Prostate gland (tissue), 2 donors: ENCODE data around the gene XDH.

Experiments used
- CTCF ChIP-seq, 4 experiments: fragments of 200-600 bp in 2 of 4; fragments of 450-650 bp in 2 of 4; sonication (generic) in 2 of 4; IDR thresholded peaks; 1 replicate in 3 of 4; 2 replicates in 1 of 4; pipeline ENCODE4 v1.5.1; 2016 to 2019; ENCODE audit warnings: antibody characterized with exemption in 4 of 4, mild to moderate bottlenecking in 2 of 4, moderate library complexity in 2 of 4
- POLR2A ChIP-seq: fragments of 450-650 bp; IDR thresholded peaks from one replicate; pipeline ENCODE4 v1.6.1; 2016; ENCODE audit warnings: antibody characterized with exemption, mild to moderate bottlenecking
- POLR2AphosphoS5 ChIP-seq: sonication (generic); formaldehyde crosslinking; IDR thresholded peaks from one replicate; pipeline ENCODE4 v1.6.1; 2017; ENCODE audit warnings: antibody characterized with exemption

DNA sequence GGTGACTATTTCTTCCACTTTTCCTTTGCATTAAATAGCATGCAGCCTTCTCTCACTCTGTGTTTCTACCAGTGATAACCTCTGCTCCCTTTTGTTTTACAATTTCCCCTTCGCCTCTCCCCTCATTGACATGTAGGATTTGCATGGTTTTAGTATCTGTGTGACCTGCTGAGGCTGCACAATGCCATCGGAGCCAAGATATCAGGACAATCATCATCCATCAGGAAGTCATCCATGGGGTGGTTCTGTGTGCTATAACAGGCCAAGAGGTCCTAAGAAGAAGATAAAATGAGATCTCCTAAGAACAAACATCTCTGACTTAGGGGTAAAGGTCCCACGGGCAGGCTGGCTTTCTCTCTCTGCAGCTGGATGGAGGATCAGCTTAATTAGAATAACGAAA lies 115.0 kb downstream of the XDH start:
- TF ChIP-seq CTCF (IDR thresholded peaks at IDR 0.05) (no peak), POLR2A (no peak), POLR2AphosphoS5 (no peak)
